ENCODE data around the gene EXOC3. TPM values are rescaled to one million over a fixed set of nuclear protein-coding genes. Genes with fewer than 3 reads are reported as not detected.
"Not testable (repeated sequence)": the region's sequence is repeated elsewhere in the genome, so short reads cannot be mapped to it uniquely, and the experiment has no call there.

Gene EXOC3
- total and polyA plus RNA-seq, 2 of the 4 experiments (the other 2 are of a cell fraction), result 35.1 to 47.5 TPM

- no peak for TF ChIP-seq SMC3 (IDR thresholded peaks at IDR 0.05; ENCODE audit: low read depth, low read length)
Measured at GRCh38 chr5:473551-474192, 30.7 kb downstream of the EXOC3 start (continued).

GRCh38 chr5:474232-474839, 31.4 kb downstream of the EXOC3 start:
- peak overlapping the region; percentile 52 for H2AK9ac ChIP-seq (replicated peaks; ENCODE audit: low read depth, low read length, poor library complexity)
- H4K5ac ChIP-seq (ENCODE audit: low read depth, low read length); H3K9me3 ChIP-seq (ENCODE audit: control insufficient read depth, insufficient read depth, low read length); BruUV-seq (replicated peaks); H3K9me1 ChIP-seq (ENCODE audit: insufficient read depth, low read length); H2BK20ac ChIP-seq (ENCODE audit: low read depth, low read length); ATAC-seq (ENCODE audit: low read depth); H3K27me3 ChIP-seq (ENCODE audit: control insufficient read depth, insufficient read depth, low read length); H2BK15ac ChIP-seq (ENCODE audit: low read depth, low read length); dilution Hi-C loops (cut with HindIII; ENCODE audit: low sequenced_read_pairs, unreplicated experiment); DNase-seq; in situ Hi-C loops (cut with MboI; ENCODE audit: low sequenced_read_pairs); H3K56ac ChIP-seq (ENCODE audit: extremely low read depth, insufficient read depth, low read length); H4K20me1 ChIP-seq (ENCODE audit: insufficient read depth, low read length); H3K9ac ChIP-seq (ENCODE audit: low read depth, low read length); H3K4me1 ChIP-seq (ENCODE audit: control insufficient read depth, insufficient read depth, low read length); H2AK5ac ChIP-seq (ENCODE audit: low read depth, low read length); H2BK5ac ChIP-seq (ENCODE audit: low read depth, low read length, poor library complexity, severe bottlenecking); H3K4ac ChIP-seq (ENCODE audit: low read depth, low read length); CTCF ChIA-PET; H3K14ac ChIP-seq (replicated peaks; ENCODE audit: low read depth, low read length); H2BK120ac ChIP-seq (ENCODE audit: low read depth, low read length); H4K91ac ChIP-seq (ENCODE audit: insufficient read depth, low read depth, low read length); H3K27ac ChIP-seq (ENCODE audit: insufficient read depth, low read length); H3K18ac ChIP-seq (ENCODE audit: low read depth, low read length); H4K8ac ChIP-seq (ENCODE audit: low read depth in 2 of 2, low read length in 2 of 2); H3K23ac ChIP-seq (ENCODE audit: low read depth, low read length): not testable (repeated sequence)
- H3K36me3 ChIP-seq (ENCODE audit: control insufficient read depth, insufficient read depth, low read length), result peaks cover 12% of the 10 kb centered on the region
- H3K4me3 ChIP-seq (ENCODE audit: insufficient read depth, low read depth, low read length), result peak overlapping the region; percentile 79
- intact Hi-C loops (cut with micrococcal nuclease), result loop anchor here (10.0 kb wide), 1 partner anchor 430 kb away; no protein-coding TSS in a partner anchor
- H3K4me2 ChIP-seq (ENCODE audit: low read depth, low read length), result peak overlapping the region; percentile 64; the same call in 1 of the 2 replicates
- H3K79me1 ChIP-seq (ENCODE audit: low read depth in 1 of 2, low read length in 2 of 2), result peaks cover 15 to 33% of the 10 kb centered on the region in 2 experiments
- no CpG with 5 or more reads among the region's 50 CpGs for WGBS, 2 experiments (ENCODE audit: extremely low coverage in 2 of 2, insufficient read length in 1 of 2)
- H2AFZ ChIP-seq (replicated peaks; ENCODE audit: low read length, poor library complexity), result peak overlapping the region; percentile 4
- POLR2A ChIA-PET (ENCODE audit: unreplicated experiment), result interaction anchor here (0.6 kb wide), 2 partner anchors 83 to 316 kb away, joined by 3 to 4 read pairs; no protein-coding TSS in a partner anchor
